Measurements from ENCODE around the gene PRKCA. TPM values are rescaled to one million over a fixed set of nuclear protein-coding genes. Genes with fewer than 3 reads are reported as not detected.

Gene PRKCA
- total and polyA plus RNA-seq, 2 of the 13 experiments (the other 11 are each of a cell fraction or from before 2014, with no cell fraction given), result 18.5 to 21.5 TPM

GRCh38 chr17:66540131-66540781 lies 237.8 kb downstream of the PRKCA start (continued):
- TF ChIP-seq, protein P1, sequence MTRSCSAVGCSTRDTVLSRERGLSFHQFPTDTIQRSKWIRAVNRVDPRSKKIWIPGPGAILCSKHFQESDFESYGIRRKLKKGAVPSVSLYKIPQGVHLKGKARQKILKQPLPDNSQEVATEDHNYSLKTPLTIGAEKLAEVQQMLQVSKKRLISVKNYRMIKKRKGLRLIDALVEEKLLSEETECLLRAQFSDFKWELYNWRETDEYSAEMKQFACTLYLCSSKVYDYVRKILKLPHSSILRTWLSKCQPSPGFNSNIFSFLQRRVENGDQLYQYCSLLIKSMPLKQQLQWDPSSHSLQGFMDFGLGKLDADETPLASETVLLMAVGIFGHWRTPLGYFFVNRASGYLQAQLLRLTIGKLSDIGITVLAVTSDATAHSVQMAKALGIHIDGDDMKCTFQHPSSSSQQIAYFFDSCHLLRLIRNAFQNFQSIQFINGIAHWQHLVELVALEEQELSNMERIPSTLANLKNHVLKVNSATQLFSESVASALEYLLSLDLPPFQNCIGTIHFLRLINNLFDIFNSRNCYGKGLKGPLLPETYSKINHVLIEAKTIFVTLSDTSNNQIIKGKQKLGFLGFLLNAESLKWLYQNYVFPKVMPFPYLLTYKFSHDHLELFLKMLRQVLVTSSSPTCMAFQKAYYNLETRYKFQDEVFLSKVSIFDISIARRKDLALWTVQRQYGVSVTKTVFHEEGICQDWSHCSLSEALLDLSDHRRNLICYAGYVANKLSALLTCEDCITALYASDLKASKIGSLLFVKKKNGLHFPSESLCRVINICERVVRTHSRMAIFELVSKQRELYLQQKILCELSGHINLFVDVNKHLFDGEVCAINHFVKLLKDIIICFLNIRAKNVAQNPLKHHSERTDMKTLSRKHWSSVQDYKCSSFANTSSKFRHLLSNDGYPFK (CRISPR knock-in tag; IDR thresholded peaks at IDR 0.05; ENCODE audit: borderline replicate concordance), result no peak
- TF ChIP-seq EZH2 (conservative IDR thresholded peaks at IDR 0.05; ENCODE audit: low read depth, low read length) (no peak), ZNF33A (CRISPR knock-in tag; IDR thresholded peaks at IDR 0.05; ENCODE audit: borderline replicate concordance) (no peak), HNRNPLL (IDR thresholded peaks at IDR 0.05; ENCODE audit: low read depth, low read length, poor library complexity, severe bottlenecking) (peak; percentile 43), SRSF9 (IDR thresholded peaks at IDR 0.05; ENCODE audit: borderline replicate concordance, insufficient read depth, low read depth, low read length, poor library complexity, severe bottlenecking) (no peak), HNRNPL (IDR thresholded peaks at IDR 0.05; ENCODE audit: low read depth, low read length) (0 out of 2 replicates have a peak, but pooled peaks have one; percentile 59), XRCC5 (optimal IDR thresholded peaks at IDR 0.05; ENCODE audit: low read length) (peak; percentile 91), PRDM15 (CRISPR knock-in tag; IDR thresholded peaks at IDR 0.05) (peak; percentile 89), KLF11 (CRISPR knock-in tag; IDR thresholded peaks at IDR 0.05) (no peak), GABPA (IDR thresholded peaks at IDR 0.05; ENCODE audit: low read depth, low read length) (no peak), GABPA (CRISPR knock-in tag; IDR thresholded peaks at IDR 0.05; ENCODE audit: low read depth) (no peak), ZNF768 (CRISPR knock-in tag; IDR thresholded peaks at IDR 0.05) (peak; percentile 26; the same call in 1 of the 2 replicates), SAFB2 (CRISPR knock-in tag; IDR thresholded peaks at IDR 0.05; ENCODE audit: borderline replicate concordance, low read depth) (no peak)
- TF ChIP-seq, protein P2, sequence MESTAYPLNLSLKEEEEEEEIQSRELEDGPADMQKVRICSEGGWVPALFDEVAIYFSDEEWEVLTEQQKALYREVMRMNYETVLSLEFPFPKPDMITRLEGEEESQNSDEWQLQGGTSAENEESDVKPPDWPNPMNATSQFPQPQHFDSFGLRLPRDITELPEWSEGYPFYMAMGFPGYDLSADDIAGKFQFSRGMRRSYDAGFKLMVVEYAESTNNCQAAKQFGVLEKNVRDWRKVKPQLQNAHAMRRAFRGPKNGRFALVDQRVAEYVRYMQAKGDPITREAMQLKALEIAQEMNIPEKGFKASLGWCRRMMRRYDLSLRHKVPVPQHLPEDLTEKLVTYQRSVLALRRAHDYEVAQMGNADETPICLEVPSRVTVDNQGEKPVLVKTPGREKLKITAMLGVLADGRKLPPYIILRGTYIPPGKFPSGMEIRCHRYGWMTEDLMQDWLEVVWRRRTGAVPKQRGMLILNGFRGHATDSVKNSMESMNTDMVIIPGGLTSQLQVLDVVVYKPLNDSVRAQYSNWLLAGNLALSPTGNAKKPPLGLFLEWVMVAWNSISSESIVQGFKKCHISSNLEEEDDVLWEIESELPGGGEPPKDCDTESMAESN (CRISPR knock-in tag; conservative IDR thresholded peaks at IDR 0.05), result no peak

Data from HepG2 (cell line).